OCI-LY1 (cell line): Measurements from ENCODE around the gene DCC.

Experiments used
- H2AFZ ChIP-seq: fragments of 200-600 bp; sonication (generic), shearing (Covaris generic); 2 replicates; pipeline ENCODE4 v1.6.0; 2014; ENCODE audit warnings: antibody characterized with exemption, mild to moderate bottlenecking, low read length
- H3F3A ChIP-seq: fragments of 200-600 bp; sonication (generic), shearing (Covaris generic); 2 replicates; pipeline ENCODE4 v1.6.0; 2014; ENCODE audit warnings: mild to moderate bottlenecking, antibody characterized with exemption, low read length, moderate library complexity; ENCODE audit not compliant: insufficient read depth
- H3K27ac ChIP-seq: fragments of 200-600 bp; sonication (generic); 2 replicates; pipeline ENCODE4 v1.5.1; 2014; ENCODE audit warnings: low read length, mixed run types, mild to moderate bottlenecking, low read depth; ENCODE audit not compliant: poor library complexity, severe bottlenecking
- H3K27me3 ChIP-seq: fragments of 200-600 bp; sonication (generic); 2 replicates; pipeline ENCODE4 v1.6.0; 2014; ENCODE audit warnings: antibody characterized with exemption, mild to moderate bottlenecking, low read length, moderate library complexity; ENCODE audit not compliant: insufficient read depth
- H3K36me3 ChIP-seq: fragments of 200-600 bp; sonication (generic); 2 replicates; pipeline ENCODE4 v1.6.1; 2014; ENCODE audit warnings: mild to moderate bottlenecking, antibody characterized with exemption, low read length, moderate library complexity, mixed read lengths; ENCODE audit not compliant: insufficient read depth
- H3K4me1 ChIP-seq: fragments of 200-600 bp; sonication (generic); 2 replicates; pipeline ENCODE4 v1.5.1; 2014; ENCODE audit warnings: mild to moderate bottlenecking, low read length, moderate library complexity; ENCODE audit not compliant: insufficient read depth, severe bottlenecking
- H3K4me2 ChIP-seq: fragments of 200-600 bp; sonication (generic), shearing (Covaris generic); 2 replicates; pipeline ENCODE4 v1.6.1; 2014; ENCODE audit warnings: low read length
- H3K4me3 ChIP-seq: fragments of 200-600 bp; sonication (generic); 2 replicates; pipeline ENCODE4 v1.5.1; 2014; ENCODE audit warnings: low read length, low read depth, mild to moderate bottlenecking, mixed read lengths; ENCODE audit not compliant: poor library complexity, severe bottlenecking
- H3K79me2 ChIP-seq: fragments of 200-600 bp; shearing (Covaris generic); 2 replicates; pipeline ENCODE4 v1.6.1; 2016; ENCODE audit warnings: mixed run types, low read length, mixed read lengths; ENCODE audit not compliant: insufficient read depth
- H3K9ac ChIP-seq: fragments of 200-600 bp; sonication (generic), shearing (Covaris generic); 2 replicates; pipeline ENCODE4 v1.6.1; 2014; ENCODE audit warnings: mild to moderate bottlenecking, low read length, mixed read lengths
- H3K9me2 ChIP-seq: fragments of 200-600 bp; sonication (generic), shearing (Covaris generic); 2 replicates; pipeline ENCODE4 v1.6.1; 2014; ENCODE audit warnings: low read depth, mild to moderate bottlenecking, low read length, mixed read lengths
- H3K9me3 ChIP-seq: fragments of 200-600 bp; shearing (Covaris generic); 2 replicates; pipeline ENCODE4 v1.6.1; 2014; ENCODE audit warnings: low read length, mixed read lengths
- H4K20me1 ChIP-seq: fragments of 200-600 bp; sonication (generic), shearing (Covaris generic); 2 replicates; pipeline ENCODE4 v1.6.0; 2016; ENCODE audit warnings: mild to moderate bottlenecking, low read length; ENCODE audit not compliant: insufficient read depth
- CTCF ChIP-seq: fragments of 200-600 bp; sonication (generic), shearing (Covaris generic); IDR thresholded peaks from 2 replicates; pipeline ENCODE4 v1.5.1; 2017; ENCODE audit warnings: mild to moderate bottlenecking, antibody characterized with exemption, low read length, moderate library complexity, mixed read lengths
- EZH2 ChIP-seq: fragments of 200-600 bp; sonication (generic), shearing (Covaris generic); IDR thresholded peaks from 2 replicates; pipeline ENCODE4 v1.8.0; 2017; ENCODE audit warnings: borderline replicate concordance, mixed run types, mild to moderate bottlenecking, antibody characterized with exemption, low read length, moderate library complexity, mixed read lengths

The DCC gene

DNA sequence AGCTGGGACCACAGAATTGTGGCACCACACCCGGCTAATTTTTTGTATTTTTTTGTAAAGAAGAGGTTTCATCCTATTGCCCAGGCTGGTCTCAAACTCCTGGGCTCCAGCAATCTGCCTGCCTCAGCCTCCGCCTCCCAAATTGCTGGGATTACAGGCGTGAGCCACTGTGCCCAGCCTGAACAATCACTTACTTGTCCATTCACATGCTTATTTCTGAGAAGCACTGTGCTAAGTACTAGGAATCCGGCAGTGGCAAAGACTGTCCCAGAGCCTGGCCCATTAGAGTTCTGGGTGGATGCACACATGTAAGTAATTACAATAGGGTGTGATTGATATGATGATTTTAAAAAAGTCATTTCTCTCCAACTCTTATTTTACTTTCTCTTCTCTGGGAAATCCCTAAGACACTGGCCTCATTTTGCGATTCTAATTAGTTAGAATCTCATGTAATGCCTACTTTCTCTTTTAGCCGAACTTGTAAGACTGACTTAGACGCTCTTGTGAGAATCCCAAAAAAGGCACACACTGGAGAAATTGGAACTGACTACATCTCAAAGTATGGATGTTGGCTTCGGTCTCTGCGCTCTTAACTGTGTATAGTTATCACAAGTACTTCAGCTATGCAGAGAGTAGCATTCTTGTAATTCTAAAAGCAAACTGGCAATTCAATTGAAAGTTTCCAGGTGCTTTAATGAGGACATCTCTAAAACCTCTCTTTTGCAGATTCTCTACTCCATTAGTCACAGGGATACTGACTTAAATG, 567.7 kb downstream of the DCC start:
- Histone ChIP-seq H3F3A (no peaks in the 10 kb centered on the region), H3K9me3 (no peaks in the 10 kb centered on the region), H4K20me1 (no peaks in the 10 kb centered on the region), H3K9ac (no peak overlapping the region), H3K36me3 (no peaks in the 10 kb centered on the region), H3K27me3 (no peaks in the 10 kb centered on the region), H3K4me2 (no peak overlapping the region), H3K79me2 (no peaks in the 10 kb centered on the region), H3K4me1 (no peaks in the 10 kb centered on the region), H2AFZ (no peak overlapping the region), H3K4me3 (no peak overlapping the region), H3K27ac (no peak overlapping the region), H3K9me2 (no peaks in the 10 kb centered on the region)
- no peak for TF ChIP-seq CTCF
- TF ChIP-seq EZH2 = no peak

- Histone ChIP-seq H3K4me1 (no peaks in the 10 kb centered on the region), H3F3A (no peaks in the 10 kb centered on the region), H3K36me3 (no peaks in the 10 kb centered on the region), H2AFZ (no peak overlapping the region), H3K79me2 (no peaks in the 10 kb centered on the region), H4K20me1 (no peaks in the 10 kb centered on the region), H3K27me3 (no peaks in the 10 kb centered on the region), H3K4me3 (no peak overlapping the region), H3K4me2 (no peak overlapping the region), H3K9ac (no peak overlapping the region), H3K27ac (no peak overlapping the region), H3K9me3 (no peaks in the 10 kb centered on the region), H3K9me2 (no peaks in the 10 kb centered on the region)
- TF ChIP-seq EZH2 (no peak), CTCF (no peak)
These were observed 574.2 kb downstream of the DCC start for GRCh38 chr18:52914148-52914547.

GRCh38 chr18:52920665-52921064, 580.7 kb downstream of the DCC start:
- no peaks in the 10 kb centered on the region for H3K4me1 ChIP-seq
- H3K79me2 ChIP-seq = no peaks in the 10 kb centered on the region
- no peaks in the 10 kb centered on the region for H3K36me3 ChIP-seq
- H3K27ac ChIP-seq = no peak overlapping the region
- no peaks in the 10 kb centered on the region for H3K9me3 ChIP-seq
- H3K27me3 ChIP-seq = no peaks in the 10 kb centered on the region
- TF ChIP-seq EZH2 = no peak
- TF ChIP-seq CTCF = no peak
- H3K4me2 ChIP-seq = no peak overlapping the region
- H3K4me3 ChIP-seq = no peak overlapping the region
- H3K9ac ChIP-seq = no peak overlapping the region
- H4K20me1 ChIP-seq = no peaks in the 10 kb centered on the region
- no peaks in the 10 kb centered on the region for H3K9me2 ChIP-seq
- H2AFZ ChIP-seq = no peak overlapping the region
- H3F3A ChIP-seq = no peaks in the 10 kb centered on the region
